Adrenal gland (tissue), 5 donors: ENCODE results near the gene FOSL2.

Experiments
- CTCF ChIP-seq, 6 experiments: fragments of 450-650 bp in 4 of 6; fragments of 200-600 bp in 2 of 6; sonication (generic) in 1 of 6; IDR thresholded peaks; 1 replicate in 5 of 6; 2 replicates in 1 of 6; pipeline versions ENCODE4 v1.5.1 to v1.8.0; 2016 to 2021; ENCODE audit warnings: antibody characterized with exemption in 6 of 6, mild to moderate bottlenecking in 2 of 6, moderate library complexity in 1 of 6
- POLR2A ChIP-seq, 2 donors: fragments of 450-650 bp; IDR thresholded peaks; one replicate each; pipeline ENCODE4 v1.6.1; 2017; ENCODE audit warnings: antibody characterized with exemption in 2 of 2, mild to moderate bottlenecking in 2 of 2, moderate library complexity in 1 of 2
- donor health status: DM: no; HTN: no; CAD: no.

GRCh38 chr2:28436525-28437051 is 43.9 kb downstream of the FOSL2 start:
- TF ChIP-seq POLR2A (IDR thresholded peaks at IDR 0.05) (no peak), CTCF (IDR thresholded peaks at IDR 0.05) (no peak)
